Measurements from ENCODE around the gene DLX4. TPM values are rescaled to one million over a fixed set of nuclear protein-coding genes. Genes with fewer than 3 reads are reported as not detected.

The DLX4 gene
- total and polyA plus RNA-seq, 4 donors: 0.45 to 2.2 (median 0.72) TPM

DNA sequence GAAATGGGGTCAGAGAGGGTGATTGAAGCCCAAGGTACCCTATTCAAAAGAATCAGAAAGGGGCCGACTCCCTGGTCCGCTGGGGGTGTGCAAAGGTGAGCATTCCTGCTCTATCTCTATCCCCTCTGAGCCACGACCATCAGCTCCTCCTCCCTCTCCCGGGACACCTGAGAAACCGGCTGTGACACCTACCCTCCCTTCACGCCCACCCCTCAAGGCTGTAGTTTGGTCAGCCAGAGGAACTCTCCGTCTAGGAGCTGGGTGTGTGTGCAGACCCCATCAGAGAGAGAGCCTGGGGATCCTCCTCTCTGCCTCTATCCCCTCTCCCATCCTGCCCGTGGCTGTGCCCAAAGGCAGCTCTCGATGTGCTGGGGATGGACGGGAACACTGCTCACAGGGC, 27.6 kb upstream of the DLX4 start:
- 58 to 71% methylated on average over 10 of the region's 10 CpGs for WGBS, 2 donors
- ATAC-seq (ENCODE audit: insufficient read depth, low FRiP score): no peak
- Histone ChIP-seq H3K27ac (ENCODE audit: low read depth in 1 of 2, low read length in 1 of 2) (no peak overlapping the region), H3K36me3 (ENCODE audit: control insufficient read depth in 4 of 4, insufficient read depth in 4 of 4, low read length in 4 of 4) (no peaks in the 10 kb centered on the region), H3K4me1 (ENCODE audit: control insufficient read depth in 5 of 5, insufficient read depth in 5 of 5, low read length in 5 of 5) (no peaks in the 10 kb centered on the region), H3K27me3 (ENCODE audit: control insufficient read depth in 3 of 3, insufficient read depth in 3 of 3, low read length in 2 of 3) (peaks cover 0 to 13% (median 5%) of the 10 kb centered on the region in 3 donors), H3K9ac (ENCODE audit: insufficient read depth in 1 of 2, low read length in 2 of 2) (no peak overlapping the region), H3K9me3 (ENCODE audit: control insufficient read depth in 4 of 4, insufficient read depth in 3 of 4, low read length in 3 of 4) (peaks cover 0 to 2% (median 0%) of the 10 kb centered on the region in 4 donors), H3K4me3 (no peak overlapping the region)
- DNase-seq: no peak
- TF ChIP-seq, protein P1, sequence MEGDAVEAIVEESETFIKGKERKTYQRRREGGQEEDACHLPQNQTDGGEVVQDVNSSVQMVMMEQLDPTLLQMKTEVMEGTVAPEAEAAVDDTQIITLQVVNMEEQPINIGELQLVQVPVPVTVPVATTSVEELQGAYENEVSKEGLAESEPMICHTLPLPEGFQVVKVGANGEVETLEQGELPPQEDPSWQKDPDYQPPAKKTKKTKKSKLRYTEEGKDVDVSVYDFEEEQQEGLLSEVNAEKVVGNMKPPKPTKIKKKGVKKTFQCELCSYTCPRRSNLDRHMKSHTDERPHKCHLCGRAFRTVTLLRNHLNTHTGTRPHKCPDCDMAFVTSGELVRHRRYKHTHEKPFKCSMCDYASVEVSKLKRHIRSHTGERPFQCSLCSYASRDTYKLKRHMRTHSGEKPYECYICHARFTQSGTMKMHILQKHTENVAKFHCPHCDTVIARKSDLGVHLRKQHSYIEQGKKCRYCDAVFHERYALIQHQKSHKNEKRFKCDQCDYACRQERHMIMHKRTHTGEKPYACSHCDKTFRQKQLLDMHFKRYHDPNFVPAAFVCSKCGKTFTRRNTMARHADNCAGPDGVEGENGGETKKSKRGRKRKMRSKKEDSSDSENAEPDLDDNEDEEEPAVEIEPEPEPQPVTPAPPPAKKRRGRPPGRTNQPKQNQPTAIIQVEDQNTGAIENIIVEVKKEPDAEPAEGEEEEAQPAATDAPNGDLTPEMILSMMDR (IDR thresholded peaks at IDR 0.05; ENCODE audit: control extremely low read depth, extremely low read depth): no peak

DNA sequence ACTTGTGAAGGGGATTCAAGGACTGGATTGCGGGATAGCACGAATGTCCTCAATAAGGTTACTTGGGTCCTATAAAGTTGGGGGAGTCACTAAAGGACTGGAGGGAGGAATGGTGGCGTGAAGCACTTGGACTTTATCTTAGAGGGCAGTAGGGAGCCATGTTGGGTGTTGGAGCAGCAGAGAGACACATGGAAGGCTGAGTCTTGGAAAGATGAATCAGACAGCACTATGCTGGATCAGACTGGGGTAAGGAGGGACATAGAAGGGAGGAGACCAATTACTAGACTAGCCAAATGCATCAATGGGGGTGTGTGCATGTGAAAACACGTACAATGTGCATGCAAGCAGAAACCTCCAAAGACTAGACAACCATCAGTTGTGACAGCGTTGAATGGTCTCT, 26.0 kb upstream of the DLX4 start:
- Histone ChIP-seq H3K27me3 (ENCODE audit: control insufficient read depth in 3 of 3, insufficient read depth in 3 of 3, low read length in 2 of 3) (peaks cover 0 to 13% (median 8%) of the 10 kb centered on the region in 3 donors), H3K36me3 (ENCODE audit: control insufficient read depth in 4 of 4, insufficient read depth in 4 of 4, low read length in 4 of 4) (no peaks in the 10 kb centered on the region), H3K9me3 (ENCODE audit: control insufficient read depth in 4 of 4, insufficient read depth in 3 of 4, low read length in 3 of 4) (peaks cover 0 to 2% (median 0%) of the 10 kb centered on the region in 4 donors), H3K27ac (ENCODE audit: low read depth in 1 of 2, low read length in 1 of 2) (no peak overlapping the region), H3K4me3 (no peak overlapping the region), H3K4me1 (ENCODE audit: control insufficient read depth in 5 of 5, insufficient read depth in 5 of 5, low read length in 5 of 5) (no peaks in the 10 kb centered on the region), H3K9ac (ENCODE audit: insufficient read depth in 1 of 2, low read length in 2 of 2) (no peak overlapping the region)
- DNase-seq: no peak
- TF ChIP-seq, protein P1 (IDR thresholded peaks at IDR 0.05; ENCODE audit: control extremely low read depth, extremely low read depth): no peak
- WGBS, 2 donors: 88% methylated on average over 5 of the region's 5 CpGs
- no peak for ATAC-seq (ENCODE audit: insufficient read depth, low FRiP score)

DNA sequence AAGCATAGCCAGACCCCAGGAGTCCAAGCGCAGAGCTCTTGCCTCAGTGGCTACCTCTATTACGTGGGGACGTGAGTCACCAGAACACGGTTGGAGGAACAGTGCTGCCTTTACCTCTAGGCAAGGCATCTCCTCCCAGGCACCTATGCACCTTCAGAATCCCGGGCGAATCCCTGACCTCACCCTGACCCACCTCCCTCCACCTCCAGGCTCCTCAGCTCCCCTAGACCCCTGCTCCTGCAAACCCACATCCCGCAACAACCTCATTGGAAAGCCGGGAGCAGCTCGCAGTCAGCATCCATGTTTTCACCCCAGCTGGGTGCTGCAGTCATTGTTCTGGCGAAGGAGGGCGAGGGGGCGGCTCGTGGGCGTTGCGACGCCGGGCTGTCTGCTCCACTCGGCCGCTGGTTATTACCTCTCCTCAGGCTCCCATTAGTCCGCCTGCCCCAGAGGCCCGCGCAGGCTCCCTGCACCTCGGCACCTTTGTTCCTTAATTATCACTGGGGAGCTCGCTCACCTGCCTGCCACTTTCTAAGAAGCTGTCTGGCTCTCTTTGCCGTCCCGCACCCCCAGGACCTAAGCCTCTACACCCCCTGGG, 24.6 kb upstream of the DLX4 start:
- no peak for DNase-seq

More for the DNA sequence above, 24.6 kb upstream of the DLX4 start:
- Histone ChIP-seq H3K9ac (ENCODE audit: insufficient read depth in 1 of 2, low read length in 2 of 2) (no peak overlapping the region), H3K9me3 (ENCODE audit: control insufficient read depth in 4 of 4, insufficient read depth in 3 of 4, low read length in 3 of 4) (peaks cover 0 to 2% (median 0%) of the 10 kb centered on the region in 4 donors), H3K27ac (ENCODE audit: low read depth in 1 of 2, low read length in 1 of 2) (no peak overlapping the region), H3K4me3 (no peak overlapping the region), H3K27me3 (ENCODE audit: control insufficient read depth in 3 of 3, insufficient read depth in 3 of 3, low read length in 2 of 3) (peaks cover 0 to 13% (median 8%) of the 10 kb centered on the region in 3 donors), H3K4me1 (ENCODE audit: control insufficient read depth in 5 of 5, insufficient read depth in 5 of 5, low read length in 5 of 5) (no peaks in the 10 kb centered on the region), H3K36me3 (ENCODE audit: control insufficient read depth in 4 of 4, insufficient read depth in 4 of 4, low read length in 4 of 4) (no peaks in the 10 kb centered on the region)
- no peak for ATAC-seq (ENCODE audit: insufficient read depth, low FRiP score)
- WGBS, 2 donors: 37 to 45% methylated on average over 26 of the region's 26 CpGs
- TF ChIP-seq, protein P1 (IDR thresholded peaks at IDR 0.05; ENCODE audit: control extremely low read depth, extremely low read depth): no peak

Data from lung (tissue), 12 donors.